Measurements from ENCODE around the gene OR51B5.
"Not testable (repeated sequence)": the region's sequence is repeated elsewhere in the genome, so short reads cannot be mapped to it uniquely, and the experiment has no call there.

Gene OR51B5

DNA sequence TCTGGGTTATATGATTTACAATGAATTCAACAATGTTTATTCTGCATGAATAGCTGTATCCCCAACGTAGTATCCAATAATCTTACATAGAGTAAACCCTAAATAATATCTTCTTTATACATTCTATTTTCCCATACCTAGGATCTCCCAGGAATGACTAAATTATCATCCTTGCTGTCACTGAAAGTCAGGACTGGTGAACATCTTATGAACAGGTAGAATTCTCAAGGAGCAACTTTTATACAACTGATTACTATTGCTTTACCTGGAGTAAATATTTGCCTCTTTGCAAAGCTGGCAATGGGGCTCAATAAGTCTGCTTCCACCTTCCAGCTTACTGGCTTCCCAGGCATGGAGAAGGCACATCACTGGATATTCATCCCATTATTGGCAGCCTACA lies 7.9 kb upstream of the OR51B5 start, which contains the start of gene OR51B6:
Gene OR51B6, plus strand, starts transcription at position 301 of the 400 bp plus-strand sequence. Its CDS starts 0 bp downstream, at position 301.
- TF ChIP-seq, protein P1, sequence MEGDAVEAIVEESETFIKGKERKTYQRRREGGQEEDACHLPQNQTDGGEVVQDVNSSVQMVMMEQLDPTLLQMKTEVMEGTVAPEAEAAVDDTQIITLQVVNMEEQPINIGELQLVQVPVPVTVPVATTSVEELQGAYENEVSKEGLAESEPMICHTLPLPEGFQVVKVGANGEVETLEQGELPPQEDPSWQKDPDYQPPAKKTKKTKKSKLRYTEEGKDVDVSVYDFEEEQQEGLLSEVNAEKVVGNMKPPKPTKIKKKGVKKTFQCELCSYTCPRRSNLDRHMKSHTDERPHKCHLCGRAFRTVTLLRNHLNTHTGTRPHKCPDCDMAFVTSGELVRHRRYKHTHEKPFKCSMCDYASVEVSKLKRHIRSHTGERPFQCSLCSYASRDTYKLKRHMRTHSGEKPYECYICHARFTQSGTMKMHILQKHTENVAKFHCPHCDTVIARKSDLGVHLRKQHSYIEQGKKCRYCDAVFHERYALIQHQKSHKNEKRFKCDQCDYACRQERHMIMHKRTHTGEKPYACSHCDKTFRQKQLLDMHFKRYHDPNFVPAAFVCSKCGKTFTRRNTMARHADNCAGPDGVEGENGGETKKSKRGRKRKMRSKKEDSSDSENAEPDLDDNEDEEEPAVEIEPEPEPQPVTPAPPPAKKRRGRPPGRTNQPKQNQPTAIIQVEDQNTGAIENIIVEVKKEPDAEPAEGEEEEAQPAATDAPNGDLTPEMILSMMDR (IDR thresholded peaks at IDR 0.05; ENCODE audit: control insufficient read depth, insufficient read depth, low read depth, low read length, missing control alignments), result no peak
- no peak for DNase-seq (ENCODE audit: low read depth)

DNA sequence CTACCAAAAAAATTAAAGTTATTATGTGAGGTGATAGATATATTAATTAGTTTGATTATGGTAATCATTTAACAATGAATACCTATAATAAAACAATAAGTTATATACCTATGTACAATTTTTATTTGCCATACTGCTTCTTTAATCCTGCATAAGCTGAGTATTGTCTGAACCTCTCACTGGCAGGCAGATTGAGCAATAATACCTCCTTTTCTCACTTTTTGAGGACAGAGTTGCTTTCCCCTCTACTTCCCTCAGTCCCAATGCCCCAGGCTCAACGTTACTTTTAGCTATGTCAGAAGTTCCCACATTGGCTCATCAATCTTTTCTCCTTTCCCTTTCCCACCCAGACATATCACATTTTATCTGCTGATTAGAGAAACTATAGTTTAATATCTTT lies 6.2 kb upstream of the OR51B5 start:
- no peak overlapping the region for H3K4me3 ChIP-seq (ENCODE audit: control insufficient read depth, low read depth, low read length)
- no peak for DNase-seq (ENCODE audit: low read depth)
- TF ChIP-seq, protein P1 (IDR thresholded peaks at IDR 0.05; ENCODE audit: control insufficient read depth, insufficient read depth, low read depth, low read length, missing control alignments), result no peak

More for the DNA sequence above, 7.9 kb upstream of the OR51B5 start, which contains the start of gene OR51B6:
- no peak within 1 kb of the TSS for H3K4me3 ChIP-seq (ENCODE audit: control insufficient read depth, low read depth, low read length)

DNA sequence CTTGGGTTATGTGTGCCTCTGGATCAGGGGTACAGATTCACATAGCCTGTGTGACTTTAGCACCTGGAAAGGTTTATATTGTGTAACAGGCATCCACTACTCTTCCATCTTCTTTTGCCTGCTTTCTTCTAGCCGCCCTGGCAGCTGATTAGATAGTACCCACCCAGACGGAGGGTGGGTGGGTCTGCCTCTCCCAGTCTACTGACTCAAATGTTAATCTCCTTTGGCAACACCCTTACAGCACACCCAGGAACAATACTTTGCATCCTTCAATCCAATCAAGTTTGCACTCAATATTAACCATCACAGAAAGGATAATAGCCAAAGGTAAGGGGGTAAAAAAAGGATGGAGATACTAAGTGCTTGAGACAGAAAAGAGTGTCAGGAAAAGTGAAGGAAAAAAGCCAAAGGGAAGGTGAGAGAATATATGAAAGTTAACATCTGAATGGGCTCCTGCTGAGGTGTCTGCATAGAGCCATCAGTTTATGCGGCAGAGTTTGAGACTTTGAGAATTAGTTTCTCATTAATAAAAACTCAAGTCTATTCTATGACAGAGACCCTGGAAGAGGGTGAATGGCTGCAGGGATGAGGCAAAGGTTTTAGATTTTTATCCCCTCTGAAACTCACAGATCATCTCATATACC lies 5.3 kb upstream of the OR51B5 start:
- TF ChIP-seq, protein P1 (IDR thresholded peaks at IDR 0.05; ENCODE audit: control insufficient read depth, insufficient read depth, low read depth, low read length, missing control alignments), result no peak
- no peak overlapping the region for H3K4me3 ChIP-seq (ENCODE audit: control insufficient read depth, low read depth, low read length)
- DNase-seq (ENCODE audit: low read depth), result no peak

DNA sequence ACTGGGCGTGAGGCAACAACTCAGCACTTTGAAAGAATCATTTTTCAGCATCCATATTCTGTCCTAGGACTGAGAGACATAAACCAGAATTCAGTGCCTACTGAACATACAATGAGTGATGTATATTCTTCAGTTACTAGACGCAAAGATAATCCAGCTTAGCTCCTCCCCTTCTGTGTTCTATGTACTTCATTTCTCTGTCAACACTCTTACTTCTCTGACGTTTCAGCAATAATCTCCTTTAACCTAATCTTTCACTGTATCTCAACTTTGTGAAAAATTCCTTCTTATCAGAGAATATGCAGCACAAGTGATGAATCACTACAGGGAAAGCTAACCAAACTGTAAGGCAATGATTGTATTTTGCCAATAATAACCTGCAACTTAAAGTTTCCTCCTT lies 2.5 kb upstream of the OR51B5 start:
- TF ChIP-seq, protein P1 (IDR thresholded peaks at IDR 0.05; ENCODE audit: control insufficient read depth, insufficient read depth, low read depth, low read length, missing control alignments), result no peak
- no peak overlapping the region for H3K4me3 ChIP-seq (ENCODE audit: control insufficient read depth, low read depth, low read length)
- DNase-seq (ENCODE audit: low read depth), result no peak

DNA sequence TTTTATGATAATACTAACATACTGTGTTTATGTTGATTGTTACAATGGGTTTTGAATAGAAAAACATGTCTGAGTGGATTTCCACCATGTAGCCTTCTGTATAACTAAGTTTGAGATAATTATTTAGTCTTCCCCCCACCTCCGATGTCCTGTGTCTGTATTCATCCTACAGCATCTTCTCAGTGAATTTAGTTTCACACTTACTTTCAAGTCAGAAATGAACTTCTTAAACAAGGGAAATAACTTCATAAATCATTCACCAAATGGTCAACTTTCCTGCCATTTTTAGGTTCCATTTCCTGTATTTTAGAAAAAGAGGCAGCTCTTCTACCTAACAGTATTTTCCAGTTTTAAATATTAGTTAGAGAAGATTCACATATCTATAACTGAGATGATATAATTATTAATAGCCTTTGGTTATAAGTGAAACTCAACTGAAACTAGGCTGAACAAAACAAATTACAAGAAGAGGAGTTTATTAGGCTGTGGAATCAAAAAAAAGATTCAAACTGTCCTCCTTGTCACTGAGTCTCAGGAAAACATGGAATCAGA lies 3.5 kb downstream of the OR51B5 start:
- no peak overlapping the region for H3K4me3 ChIP-seq (ENCODE audit: control insufficient read depth, low read depth, low read length)
- TF ChIP-seq, protein P1 (IDR thresholded peaks at IDR 0.05; ENCODE audit: control insufficient read depth, insufficient read depth, low read depth, low read length, missing control alignments), result no peak
- DNase-seq (ENCODE audit: low read depth), result no peak

DNA sequence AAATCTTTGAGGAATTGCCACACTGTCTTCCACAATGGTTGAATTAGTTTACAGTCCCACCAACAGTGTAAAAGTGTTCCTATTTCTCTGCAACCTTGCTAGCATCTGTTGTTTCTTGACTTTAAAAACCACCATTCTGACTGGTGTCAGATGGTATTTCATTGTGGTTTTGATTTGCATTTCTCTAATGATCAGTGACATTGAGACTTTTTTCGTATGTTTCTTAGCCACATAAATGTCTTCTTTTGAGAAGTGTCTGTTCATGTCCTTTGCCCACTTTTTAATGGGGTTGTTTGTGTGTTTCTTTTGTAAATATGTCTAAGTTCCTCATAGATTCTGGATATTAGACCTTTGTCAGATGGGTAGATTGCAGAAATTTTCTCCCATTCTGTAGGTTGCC lies 6.1 kb downstream of the OR51B5 start:
- DNase-seq (ENCODE audit: low read depth); H3K4me3 ChIP-seq (ENCODE audit: control insufficient read depth, low read depth, low read length): not testable (repeated sequence)

DNA sequence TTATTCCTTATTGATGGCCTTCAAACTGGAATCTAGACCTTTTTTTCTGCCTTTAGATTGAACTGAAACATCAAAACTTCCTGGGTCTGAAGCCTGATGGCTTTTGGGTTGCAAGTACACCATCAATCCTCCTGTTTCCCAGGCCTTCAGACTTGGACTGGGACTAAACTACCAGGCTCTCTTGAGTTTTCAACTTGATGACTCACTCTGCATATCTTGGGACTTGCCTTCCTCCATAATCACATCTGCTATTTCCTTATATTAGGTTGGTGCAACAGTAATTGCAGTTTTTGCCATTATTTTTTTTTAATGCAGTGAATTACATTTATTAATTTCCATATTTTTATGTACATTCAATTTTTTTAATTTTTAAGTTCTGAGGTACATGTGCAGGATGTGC lies 7.0 kb downstream of the OR51B5 start:
- TF ChIP-seq, protein P1 (IDR thresholded peaks at IDR 0.05; ENCODE audit: control insufficient read depth, insufficient read depth, low read depth, low read length, missing control alignments), result no peak
- no peak overlapping the region for H3K4me3 ChIP-seq (ENCODE audit: control insufficient read depth, low read depth, low read length)
- DNase-seq (ENCODE audit: low read depth), result no peak
